GM13976 (cell line): ENCODE results near the gene ZNRF1.

Source experiments
- DNase-seq: peaks from one replicate; pipeline ENCODE4 v3.0.0; 2012; ENCODE audit warnings: low spot score
- in situ Hi-C: fragments of 300-500 bp; cut with MboI; formaldehyde crosslinking; loops from one replicate; pipeline ENCODE4 v1.12.0; 2022; ENCODE audit warnings: low sequenced_read_pairs, mixed read lengths, inconsistent platforms; ENCODE audit not compliant: unreplicated experiment
- TF ChIP-seq, protein P1 (sequence below): IDR thresholded peaks from 2 replicates; pipeline ENCODE4 v1.5.1; 2012; ENCODE audit warnings: borderline replicate concordance, mild to moderate bottlenecking; ENCODE audit not compliant: insufficient read depth; ENCODE audit errors: extremely low read depth, missing control alignments, control extremely low read depth

Gene ZNRF1

DNA sequence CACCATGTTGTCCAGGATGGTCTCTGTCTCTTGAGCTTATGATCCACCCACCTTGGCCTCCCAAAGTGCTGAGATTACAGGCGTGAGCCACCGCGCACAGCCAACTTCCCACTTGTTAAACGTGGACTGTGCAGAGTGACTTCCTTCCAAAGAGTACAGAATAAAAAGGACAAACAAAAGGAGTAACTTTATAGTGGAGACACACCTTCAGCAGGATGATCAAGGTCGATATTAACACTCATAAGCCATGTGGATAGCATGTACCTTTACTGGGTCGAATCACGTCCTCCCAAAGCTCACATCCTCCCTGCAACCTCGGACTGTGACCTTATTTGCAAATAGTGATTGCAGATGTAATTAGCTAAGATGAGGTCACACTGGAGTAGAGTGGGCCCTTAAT is 139.4 kb downstream of the ZNRF1 start:
- TF ChIP-seq, protein P1, sequence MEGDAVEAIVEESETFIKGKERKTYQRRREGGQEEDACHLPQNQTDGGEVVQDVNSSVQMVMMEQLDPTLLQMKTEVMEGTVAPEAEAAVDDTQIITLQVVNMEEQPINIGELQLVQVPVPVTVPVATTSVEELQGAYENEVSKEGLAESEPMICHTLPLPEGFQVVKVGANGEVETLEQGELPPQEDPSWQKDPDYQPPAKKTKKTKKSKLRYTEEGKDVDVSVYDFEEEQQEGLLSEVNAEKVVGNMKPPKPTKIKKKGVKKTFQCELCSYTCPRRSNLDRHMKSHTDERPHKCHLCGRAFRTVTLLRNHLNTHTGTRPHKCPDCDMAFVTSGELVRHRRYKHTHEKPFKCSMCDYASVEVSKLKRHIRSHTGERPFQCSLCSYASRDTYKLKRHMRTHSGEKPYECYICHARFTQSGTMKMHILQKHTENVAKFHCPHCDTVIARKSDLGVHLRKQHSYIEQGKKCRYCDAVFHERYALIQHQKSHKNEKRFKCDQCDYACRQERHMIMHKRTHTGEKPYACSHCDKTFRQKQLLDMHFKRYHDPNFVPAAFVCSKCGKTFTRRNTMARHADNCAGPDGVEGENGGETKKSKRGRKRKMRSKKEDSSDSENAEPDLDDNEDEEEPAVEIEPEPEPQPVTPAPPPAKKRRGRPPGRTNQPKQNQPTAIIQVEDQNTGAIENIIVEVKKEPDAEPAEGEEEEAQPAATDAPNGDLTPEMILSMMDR: no peak
- DNase-seq: no peak
- in situ Hi-C loops: no loop called here

DNA sequence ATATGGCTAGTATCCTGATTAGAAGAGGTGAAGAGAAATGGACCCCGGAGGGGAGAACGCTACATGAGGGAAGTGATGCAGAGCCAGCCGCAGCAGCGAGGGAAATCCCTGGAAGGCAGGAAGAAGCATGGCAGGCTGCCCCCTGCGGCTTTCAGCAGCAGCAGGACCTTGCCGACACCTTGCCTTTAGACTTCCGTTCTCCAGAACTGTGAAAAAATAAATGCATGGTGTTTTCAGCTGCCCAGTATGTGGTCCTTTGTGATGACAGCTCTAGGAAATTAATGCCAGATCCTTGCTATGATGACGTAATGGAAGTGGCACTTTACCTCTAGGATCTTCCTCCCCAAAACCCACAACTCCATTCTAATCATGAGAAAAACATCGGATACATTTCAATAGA is 139.8 kb downstream of the ZNRF1 start:
- TF ChIP-seq, protein P1: no peak
- DNase-seq: no peak
- in situ Hi-C loops: no loop called here

DNA sequence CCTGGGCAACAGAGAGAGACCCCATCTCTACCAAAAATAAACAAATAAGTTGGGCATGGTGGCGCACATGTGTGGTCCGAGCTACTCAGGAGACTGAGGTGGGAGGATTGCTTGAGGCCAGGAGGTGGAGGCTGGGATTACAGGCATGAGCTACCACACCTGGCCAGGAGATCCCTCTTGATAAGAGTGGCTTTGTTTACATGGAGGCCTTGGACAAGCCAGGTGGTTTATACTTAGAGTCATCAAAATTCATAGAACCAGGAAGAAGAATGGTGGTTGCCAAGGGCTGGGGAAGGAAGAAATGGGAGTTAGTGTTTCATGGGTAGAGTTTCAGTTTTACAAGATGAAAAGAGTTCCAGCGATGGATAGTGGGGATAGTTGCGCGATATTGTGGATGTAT is 140.7 kb downstream of the ZNRF1 start:
- in situ Hi-C loops: no loop called here
- TF ChIP-seq, protein P1: no peak
- DNase-seq: no peak

DNA sequence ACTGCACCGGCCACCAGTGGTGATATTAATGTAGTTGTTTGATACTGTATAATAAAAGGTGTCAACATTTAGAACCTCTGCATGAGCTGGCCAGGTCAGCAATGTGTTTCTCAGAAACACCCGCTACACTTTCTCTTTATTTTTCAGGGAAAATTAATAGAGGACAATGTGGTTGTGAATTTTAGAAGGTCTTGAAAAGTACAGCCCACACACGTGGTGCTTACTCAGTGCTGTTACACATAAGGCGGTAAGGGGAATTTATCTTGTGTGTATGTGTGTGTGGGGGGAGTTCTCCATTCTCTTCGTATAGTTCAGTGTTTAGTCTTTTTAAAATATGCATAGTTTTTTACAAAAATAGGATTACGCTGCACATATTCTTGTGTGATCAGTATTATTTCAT is 145.1 kb downstream of the ZNRF1 start:
- no peak for DNase-seq
- in situ Hi-C loops: no loop called here
- TF ChIP-seq, protein P1: no peak

DNA sequence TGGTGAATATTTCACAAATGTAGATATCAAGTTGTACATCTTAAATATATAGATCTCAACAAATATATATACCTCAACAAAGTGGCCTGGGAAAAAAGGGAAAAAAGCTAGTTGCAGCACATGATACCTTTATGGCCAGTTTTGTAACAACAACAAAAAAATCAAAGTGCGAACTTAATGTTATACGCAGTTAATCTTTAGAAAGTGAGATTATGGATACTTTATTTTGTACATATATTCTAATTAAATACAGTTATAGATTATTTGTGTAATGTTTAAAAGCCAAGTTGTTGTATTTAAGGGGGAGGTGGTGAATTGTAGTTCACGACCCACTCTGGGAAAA is 149.1 kb downstream of the ZNRF1 start:
- TF ChIP-seq, protein P1: no peak
- in situ Hi-C loops: no loop called here

DNA sequence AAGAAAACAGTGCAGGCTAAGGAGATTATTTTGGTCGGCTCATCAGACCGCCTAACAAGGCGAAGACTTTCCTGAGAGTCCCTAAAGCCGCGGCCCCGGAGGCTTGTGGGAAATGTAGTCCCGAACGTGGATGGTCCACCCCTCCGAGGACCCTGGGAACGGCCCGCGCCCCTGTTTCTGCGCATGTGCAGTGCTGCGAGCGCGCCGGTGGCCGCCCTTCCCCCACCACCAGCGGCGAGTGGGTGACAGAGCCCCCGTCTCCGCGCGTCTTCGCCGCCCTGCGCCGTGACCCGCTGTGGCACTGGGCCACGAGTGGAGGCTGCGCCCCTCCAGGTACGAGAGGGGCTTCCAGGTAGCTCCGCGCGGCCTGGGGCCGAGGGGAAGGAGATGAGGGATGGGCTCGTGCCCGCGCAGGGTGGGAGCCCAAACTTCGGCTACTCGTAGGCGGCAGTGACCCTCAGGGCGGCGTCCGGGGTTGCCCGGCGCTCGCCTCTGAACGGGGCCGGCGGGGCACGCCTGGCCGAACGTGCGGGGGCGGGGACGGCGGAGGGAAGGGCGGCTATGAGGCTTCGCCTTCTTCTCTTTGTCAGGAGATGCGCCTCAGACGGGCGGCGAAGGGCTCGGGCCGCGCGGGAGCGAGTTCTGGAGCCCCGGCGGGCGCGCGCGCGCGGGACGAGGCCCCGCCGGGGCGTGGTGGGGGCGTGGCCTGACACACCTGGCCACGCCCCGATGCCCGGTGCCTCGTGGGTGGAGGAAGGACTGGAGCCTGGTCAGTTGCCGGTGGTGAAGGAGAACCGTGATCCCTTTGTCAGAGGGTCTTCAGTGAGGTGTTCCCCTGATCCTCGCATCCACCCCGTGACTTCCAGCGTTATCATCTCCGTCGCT is 149.7 kb downstream of the ZNRF1 start, which contains the start of gene ZFP1:
TSS of gene ZFP1 (plus strand) at position 214 of the 885 bp plus-strand sequence. CDS start 4,428 bp downstream, outside the sequence.
- in situ Hi-C loops: no loop called here
- TF ChIP-seq, protein P1: no peak
- DNase-seq: peak; percentile 95

More for the DNA sequence above, 149.1 kb downstream of the ZNRF1 start:
- DNase-seq: no peak
